Measurements from ENCODE around the gene M6PR. TPM values are rescaled to one million over a fixed set of nuclear protein-coding genes. Genes with fewer than 3 reads are reported as not detected.

The M6PR gene
- total RNA-seq, 1 experiment from 2014 or later: 563 TPM

- DNase-seq (ENCODE audit: low read depth, low spot score): peak; percentile 54
- in situ Hi-C loops (cut with HindIII; ENCODE audit: low pct_unique_long_range_greater_than_20kb, low sequenced_read_pairs): no loop called here
Observed at GRCh38 chr12:8894986-8895385, 54.5 kb downstream of the M6PR start.

- in situ Hi-C loops (cut with HindIII; ENCODE audit: low pct_unique_long_range_greater_than_20kb, low sequenced_read_pairs): no loop called here
- DNase-seq (ENCODE audit: low read depth, low spot score): peak; percentile 85
Observed at GRCh38 chr12:8894378-8894777, 55.1 kb downstream of the M6PR start.

GRCh38 chr12:8891976-8892375 lies 57.5 kb downstream of the M6PR start:
- no peak for DNase-seq (ENCODE audit: low read depth, low spot score)
- in situ Hi-C loops (cut with HindIII; ENCODE audit: low pct_unique_long_range_greater_than_20kb, low sequenced_read_pairs): no loop called here

Other genes starting within 250 kb of the M6PR start
- 0.32 TPM in 2 replicates for gene A2ML1, start 127.0 kb downstream of the M6PR start, total RNA-seq (2014; rRNA removed; shearing (Covaris generic))
- 25.1 and 31.1 TPM in 2 replicates for gene PHC1, start 35.1 kb downstream of the M6PR start, total RNA-seq (2014; rRNA removed; shearing (Covaris generic))
- gene KLRG1, start 39.9 kb upstream of the M6PR start, total RNA-seq (2014; rRNA removed; shearing (Covaris generic)): 5.1 and 5.8 TPM in 2 replicates
- 316 TPM in 2 replicates for gene A2M, start 166.3 kb upstream of the M6PR start, total RNA-seq (2014; rRNA removed; shearing (Covaris generic))

Data from SK-MEL-5 (cell line).